Naive B cell (primary cell): ENCODE results near the gene USH1G. TPM values are rescaled to one million over a fixed set of nuclear protein-coding genes. Genes with fewer than 3 reads are reported as not detected.
A peak's percentile ranks its signal among the peaks of the same experiment; 100 is the strongest.
"Not testable (repeated sequence)": the region's sequence is repeated elsewhere in the genome, so short reads cannot be mapped to it uniquely, and the experiment has no call there.

Experiments used
- ATAC-seq, 2 donors: fragments of 150-1000 bp; cut with Tn5 transposase; 2 replicates each; pipeline ENCODE4 v1.10.0; 2021; ENCODE audit warnings: low read depth in 2 of 2, mild to moderate bottlenecking in 2 of 2, moderate library complexity in 2 of 2
- DNase-seq: peaks from one replicate; pipeline ENCODE4 v3.0.0; 2022
- H3K27ac Mint-ChIP-seq, 6 donors: one replicate each; pipeline ENCODE4 v1.8.0; 2020 to 2022; ENCODE audit warnings: mild to moderate bottlenecking in 6 of 6, mixed read lengths in 6 of 6, moderate library complexity in 5 of 6, inconsistent platforms in 2 of 6
- H3K27me3 Mint-ChIP-seq, 3 donors: one replicate each; pipeline ENCODE4 v1.8.0; 2021 to 2022; ENCODE audit warnings: mixed read lengths in 3 of 3, mild to moderate bottlenecking in 1 of 3
- H3K36me3 Mint-ChIP-seq, 2 donors: one replicate each; pipeline ENCODE4 v1.8.0; 2020 to 2022; ENCODE audit warnings: mixed read lengths in 2 of 2, inconsistent platforms in 1 of 2, mild to moderate bottlenecking in 1 of 2
- H3K4me1 Mint-ChIP-seq, 3 donors: one replicate each; pipeline ENCODE4 v1.8.0; 2020 to 2022; ENCODE audit warnings: mixed read lengths in 3 of 3, inconsistent platforms in 1 of 3, mild to moderate bottlenecking in 1 of 3, moderate library complexity in 1 of 3
- H3K4me3 Mint-ChIP-seq, 8 donors: one replicate each; pipeline ENCODE4 v1.8.0; 2020 to 2022; ENCODE audit warnings: mild to moderate bottlenecking in 8 of 8, mixed read lengths in 8 of 8, moderate library complexity in 8 of 8, inconsistent platforms in 2 of 8
- H3K9me3 Mint-ChIP-seq, 7 donors: one replicate each; pipeline ENCODE4 v1.8.0; 2020 to 2022; ENCODE audit warnings: mixed read lengths in 7 of 7, mild to moderate bottlenecking in 5 of 7, inconsistent platforms in 2 of 7, moderate library complexity in 1 of 7
- polyA plus RNA-seq, 6 donors: library from polyadenylated mRNA; unstranded; fragments of 300-500 nt; fragmentation: Illumina TruSeq; gene quantifications; one replicate each; pipeline ENCODE4 v1.2.3, GENCODE V29; 2021; ENCODE audit warnings: low read depth in 6 of 6

Gene USH1G
- polyA plus RNA-seq: not detected

DNA sequence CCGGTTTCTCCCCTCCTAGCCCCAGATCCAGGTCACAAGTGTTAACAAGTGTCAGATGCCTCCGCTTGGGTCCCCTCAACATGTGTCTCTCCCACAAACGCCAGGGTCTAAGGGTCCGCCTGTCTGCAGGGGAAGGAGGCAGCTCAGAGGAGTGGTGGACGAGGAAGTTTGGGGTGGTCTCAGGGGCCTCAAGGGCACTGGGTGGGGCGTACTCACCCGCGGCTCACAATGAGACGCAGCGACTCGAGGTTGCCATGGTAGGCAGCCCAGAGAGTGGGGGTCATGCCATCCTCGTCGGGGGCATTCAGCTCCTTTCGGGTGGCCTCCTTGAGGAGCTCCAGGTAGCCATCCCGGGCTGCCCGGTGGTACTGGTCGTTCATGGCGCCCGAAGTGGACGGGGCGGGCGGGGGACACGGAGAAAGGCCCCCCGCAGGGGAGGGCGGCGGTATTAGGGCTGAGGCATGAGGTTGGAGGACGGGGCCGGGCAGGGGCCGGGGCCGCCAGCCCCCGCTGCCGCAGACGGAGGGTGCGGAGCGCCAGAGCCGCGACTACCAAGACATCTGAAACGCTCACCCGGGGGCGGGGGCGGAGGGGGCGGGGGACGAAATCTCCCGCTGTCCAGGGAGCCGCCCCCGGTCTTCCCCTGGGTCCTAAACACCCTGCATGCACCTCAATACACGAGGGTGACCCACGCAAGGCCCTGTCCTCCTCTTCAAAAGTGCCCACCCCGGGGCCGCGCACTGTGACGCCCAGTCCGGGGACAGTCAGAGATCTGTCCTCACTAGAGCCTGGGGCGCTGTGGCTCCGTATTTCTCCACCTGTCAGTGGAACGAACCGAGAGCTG lies at the start of gene USH1G:
TSS of gene USH1G (minus strand) at position 562 of the 844 bp plus-strand sequence. CDS start at position 380, 182 bp downstream.
- no peaks in the 10 kb centered on the region for H3K36me3 Mint-ChIP-seq
- H3K9me3 Mint-ChIP-seq: peaks cover 0 to 2% (median 0%) of the 10 kb centered on the region in 7 donors
- peaks cover 32 to 94% (median 69%) of the 10 kb centered on the region in 3 donors for H3K27me3 Mint-ChIP-seq
- DNase-seq: no peak
- peaks cover 13 to 17% (median 17%) of the 10 kb centered on the region in 3 donors for H3K4me1 Mint-ChIP-seq
- H3K27ac Mint-ChIP-seq: peak within 1 kb of the TSS in 1 of 6 donors; percentile 70
- H3K4me3 Mint-ChIP-seq: peak within 1 kb of the TSS in 7 of 8 donors; percentile 64 to 85 (median 70)
- ATAC-seq: peak; percentile 43 to 44

DNA sequence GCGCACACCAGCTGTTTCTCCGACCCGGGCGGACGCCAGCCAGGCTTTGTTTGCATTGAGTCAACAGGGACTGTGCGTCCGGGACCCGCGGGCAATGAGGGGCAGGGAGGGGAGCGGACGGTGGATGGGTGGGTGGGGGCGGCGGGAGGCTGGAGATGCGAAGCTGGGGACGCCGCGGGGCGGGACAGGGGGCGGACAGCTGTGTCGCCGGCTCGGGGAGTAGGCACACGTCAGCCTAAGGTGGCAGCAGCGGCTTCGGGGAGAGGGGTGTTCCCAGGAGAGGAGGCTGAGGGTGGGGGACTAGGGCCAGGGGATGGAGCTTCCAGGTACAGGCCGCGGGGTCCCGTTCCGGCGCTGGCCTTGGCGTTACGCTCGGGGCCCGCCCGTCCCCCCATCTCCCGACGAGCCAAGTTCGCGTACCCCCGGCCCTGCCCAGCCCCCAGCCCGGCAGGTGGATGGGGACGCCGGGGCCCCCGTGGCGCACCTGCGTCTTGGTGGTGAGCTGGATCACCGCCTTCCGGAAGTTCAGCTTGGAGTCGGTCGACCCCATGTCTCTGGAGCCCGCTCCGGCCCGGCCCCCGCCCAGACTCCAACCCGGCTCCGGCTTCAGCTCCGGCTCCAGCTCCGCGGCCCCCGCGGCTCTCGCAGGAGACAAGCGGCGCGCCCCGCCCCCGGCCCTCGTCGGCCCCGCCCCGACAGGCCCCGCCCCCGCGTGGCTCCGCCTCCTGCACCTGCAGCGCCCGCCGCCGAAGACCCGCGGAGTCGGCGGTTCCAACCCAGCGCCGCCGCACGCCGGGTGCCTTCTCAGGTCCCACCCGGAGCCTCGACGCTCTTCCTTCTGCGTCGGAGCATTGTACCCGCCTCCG lies 49.3 kb upstream of the USH1G start, which contains the start of gene HID1:
TSS of gene HID1 (minus strand) at position 653 of the 866 bp plus-strand sequence. CDS start at position 550, 103 bp downstream.
- Mint-ChIP-seq H3K36me3 (no peaks in the 10 kb centered on the region), H3K9me3 (no peaks in the 10 kb centered on the region), H3K27me3 (peaks cover 7 to 50% (median 23%) of the 10 kb centered on the region in 3 donors), H3K27ac (peak within 1 kb of the TSS in 3 of 6 donors; percentile 39 to 70 (median 47)), H3K4me1 (peaks cover 7 to 14% (median 8%) of the 10 kb centered on the region in 3 donors), H3K4me3 (peak within 1 kb of the TSS; percentile 70 to 96 (median 87))
- peak; percentile 59 for DNase-seq
- peak; percentile 81 to 83 for ATAC-seq

DNA sequence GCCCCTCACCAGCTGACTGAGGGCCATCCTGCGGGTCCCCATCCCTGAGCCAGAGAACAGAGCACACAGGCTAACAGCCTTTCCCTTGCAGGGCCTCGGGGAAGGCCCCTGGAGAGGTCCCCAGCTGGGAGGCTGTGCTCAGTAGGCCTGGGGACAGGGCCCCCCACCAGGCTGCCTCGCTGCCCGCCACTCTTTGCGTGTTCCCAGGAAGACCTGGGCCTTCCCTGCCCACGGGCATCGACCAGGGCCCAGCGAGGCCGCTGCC lies 48.7 kb upstream of the USH1G start:
- no peaks in the 10 kb centered on the region for H3K9me3 Mint-ChIP-seq
- no peak for DNase-seq
- H3K4me3 Mint-ChIP-seq: peak overlapping the region; percentile 56 to 96 (median 82)
- peaks cover 6 to 47% (median 20%) of the 10 kb centered on the region in 3 donors for H3K27me3 Mint-ChIP-seq
- H3K36me3 Mint-ChIP-seq: no peaks in the 10 kb centered on the region
- H3K27ac Mint-ChIP-seq: no peak overlapping the region
- H3K4me1 Mint-ChIP-seq: peaks cover 7 to 14% (median 8%) of the 10 kb centered on the region in 3 donors
- ATAC-seq: no peak

DNA sequence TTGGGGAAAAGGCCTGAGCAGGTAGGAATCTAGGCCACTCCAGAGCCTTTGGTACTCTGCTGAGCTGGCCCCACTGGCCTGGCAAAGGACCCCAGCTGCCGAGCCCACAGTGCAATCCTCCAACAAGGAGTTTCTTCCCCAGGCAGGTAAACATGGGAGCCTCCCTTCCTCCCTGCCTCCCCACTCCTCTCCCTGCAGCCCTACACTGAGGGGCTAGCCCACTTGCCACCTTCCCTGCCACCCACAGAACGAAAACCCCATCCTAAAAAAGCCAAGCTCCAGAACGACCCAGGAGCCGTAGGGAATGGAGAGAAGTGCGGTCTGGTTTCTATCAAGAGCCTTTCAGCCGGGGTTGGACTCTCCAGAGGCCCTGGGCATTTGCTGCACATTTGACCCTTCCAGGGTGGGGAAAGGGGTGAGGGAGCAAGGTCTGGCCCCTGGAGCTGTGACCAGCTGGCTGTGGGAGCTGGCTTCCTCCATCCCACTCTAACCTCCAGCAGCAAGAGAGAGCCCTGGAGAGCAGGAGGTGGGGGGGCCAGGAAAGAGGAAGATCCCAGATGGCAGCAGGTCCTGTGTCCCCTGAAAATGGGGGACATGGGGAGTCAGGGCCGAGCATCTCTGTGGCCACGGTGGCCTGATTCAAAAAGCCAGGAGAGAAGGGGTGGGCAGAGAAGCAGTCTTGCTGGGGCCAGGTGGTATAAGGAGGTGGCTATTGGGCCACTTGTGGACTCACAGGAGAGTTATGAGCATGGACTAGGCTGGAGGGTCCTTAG lies 48.2 kb upstream of the USH1G start:
- Mint-ChIP-seq H3K27ac (peak overlapping the region in 1 of 6 donors; percentile 55), H3K27me3 (peaks cover 4 to 45% (median 16%) of the 10 kb centered on the region in 3 donors), H3K4me3 (peak overlapping the region; percentile 56 to 96 (median 82)), H3K9me3 (no peaks in the 10 kb centered on the region), H3K4me1 (peaks cover 7 to 14% (median 8%) of the 10 kb centered on the region in 3 donors), H3K36me3 (no peaks in the 10 kb centered on the region)
- no peak for DNase-seq
- no peak for ATAC-seq

DNA sequence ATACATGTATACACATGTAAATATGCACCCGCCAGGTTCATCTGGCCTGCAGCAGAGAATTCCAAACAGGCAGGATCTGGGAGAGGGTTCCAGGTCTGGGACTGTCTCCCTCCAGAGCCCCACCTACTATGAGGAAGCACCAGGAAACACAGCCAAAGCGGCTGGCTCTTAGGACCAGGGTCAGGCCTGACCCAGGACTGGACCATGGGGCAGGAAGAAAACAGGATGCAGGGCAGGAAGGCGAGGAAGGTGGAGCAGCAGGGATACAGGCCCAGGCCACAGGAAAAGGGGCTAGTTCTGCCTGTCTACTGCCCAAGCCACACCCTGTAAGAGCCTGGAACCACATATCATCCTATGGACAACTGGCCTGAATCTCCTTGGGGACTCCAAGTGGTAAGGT lies 47.3 kb upstream of the USH1G start:
- no peak overlapping the region for H3K27ac Mint-ChIP-seq
- H3K4me1 Mint-ChIP-seq: peaks cover 7 to 14% (median 8%) of the 10 kb centered on the region in 3 donors
- H3K9me3 Mint-ChIP-seq: no peaks in the 10 kb centered on the region
- H3K36me3 Mint-ChIP-seq: no peaks in the 10 kb centered on the region
- peaks cover 4 to 45% (median 17%) of the 10 kb centered on the region in 3 donors for H3K27me3 Mint-ChIP-seq
- H3K4me3 Mint-ChIP-seq: peak overlapping the region in 4 of 8 donors; percentile 59 to 82 (median 72)
- ATAC-seq: no peak
- DNase-seq: no peak

DNA sequence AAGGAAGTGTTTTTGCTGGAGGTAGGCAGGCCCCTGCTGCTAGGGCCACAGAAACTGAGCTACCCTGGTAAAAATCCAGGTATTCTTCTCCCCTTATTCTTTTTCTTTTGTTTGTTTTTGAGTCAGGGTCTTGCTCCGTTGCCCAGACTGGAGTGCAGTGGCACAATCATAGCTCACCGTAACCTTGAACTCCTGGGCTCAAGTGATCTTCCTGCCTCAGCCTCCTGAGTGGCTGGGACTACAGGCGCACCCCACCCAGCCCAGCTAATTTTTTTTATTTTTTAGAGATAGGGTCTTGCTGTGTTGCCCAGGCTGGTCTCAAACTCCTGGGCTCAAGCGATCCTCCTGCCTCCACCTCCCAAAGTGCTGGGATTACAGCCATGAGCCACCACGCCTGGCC lies 46.4 kb upstream of the USH1G start:
- H3K9me3 Mint-ChIP-seq, ATAC-seq, H3K4me3 Mint-ChIP-seq, DNase-seq, H3K36me3 Mint-ChIP-seq: not testable (repeated sequence)
- Mint-ChIP-seq H3K27ac (peak overlapping the region in 1 of 6 donors; percentile 10), H3K4me1 (peaks cover 7 to 14% (median 8%) of the 10 kb centered on the region in 3 donors), H3K27me3 (peaks cover 4 to 40% (median 19%) of the 10 kb centered on the region in 3 donors)

DNA sequence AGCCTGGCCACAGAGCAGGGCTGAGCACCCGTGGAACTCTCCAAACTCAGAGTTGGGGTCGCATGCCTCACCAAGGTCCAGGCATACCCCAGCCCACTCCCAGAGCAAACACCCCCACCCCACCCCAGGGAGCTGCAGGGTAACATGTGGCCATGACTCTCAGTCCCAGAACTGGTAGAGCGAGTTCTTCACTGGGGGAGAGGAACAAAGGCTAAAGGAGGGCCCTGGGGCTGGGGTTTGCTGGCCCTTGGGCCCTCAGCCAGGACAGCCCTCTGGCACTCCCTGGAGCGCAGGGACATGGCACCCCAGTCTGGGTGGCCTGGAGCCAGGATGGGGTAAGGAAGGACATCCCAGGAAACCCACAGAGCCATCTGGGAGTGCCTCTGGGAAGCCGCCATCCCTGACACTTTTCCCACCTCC lies 45.3 kb upstream of the USH1G start:
- Mint-ChIP-seq H3K27ac (peak overlapping the region in 1 of 6 donors; percentile 42), H3K27me3 (peaks cover 4 to 41% (median 21%) of the 10 kb centered on the region in 3 donors), H3K9me3 (no peaks in the 10 kb centered on the region), H3K4me3 (no peak overlapping the region), H3K4me1 (peaks cover 7 to 14% (median 8%) of the 10 kb centered on the region in 3 donors), H3K36me3 (no peaks in the 10 kb centered on the region)
- ATAC-seq (no peak), DNase-seq (no peak)

DNA sequence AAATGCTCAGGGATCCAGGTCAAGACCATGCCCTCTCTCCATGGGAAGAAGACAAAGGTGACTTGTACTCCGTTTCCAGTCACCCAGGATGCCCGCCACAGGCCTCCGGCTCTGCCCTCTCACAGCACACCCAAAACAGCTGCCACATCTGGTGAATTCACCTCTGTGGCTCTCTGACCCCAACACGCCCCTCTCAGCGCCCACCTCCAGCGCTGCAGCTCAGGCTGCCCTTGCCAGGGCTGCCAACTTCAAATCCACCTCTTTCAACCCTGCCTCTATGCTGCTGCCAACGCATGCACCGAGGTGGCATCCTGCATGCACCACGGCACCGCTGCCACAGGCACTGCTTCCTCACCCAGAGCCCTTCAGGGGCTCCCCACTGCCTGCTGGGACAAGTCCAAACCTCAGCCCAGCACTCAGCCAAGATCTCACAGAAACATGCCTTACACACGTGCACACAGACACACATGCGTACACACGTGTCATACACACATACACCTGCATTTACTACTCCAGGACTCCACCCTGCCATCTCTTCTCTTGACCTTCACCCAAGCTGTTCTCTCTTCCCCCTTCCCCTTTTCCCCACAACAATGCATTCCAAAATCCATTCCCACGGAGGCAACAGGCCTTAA lies 42.0 kb upstream of the USH1G start:
- Mint-ChIP-seq H3K27me3 (peaks cover under 1 to 28% (median 18%) of the 10 kb centered on the region in 3 donors), H3K4me1 (peaks cover 3 to 5% (median 4%) of the 10 kb centered on the region in 3 donors), H3K27ac (peak overlapping the region in 2 of 6 donors; percentile 3 to 90), H3K4me3 (no peak overlapping the region), H3K9me3 (no peaks in the 10 kb centered on the region), H3K36me3 (no peaks in the 10 kb centered on the region)
- no peak for ATAC-seq
- no peak for DNase-seq

DNA sequence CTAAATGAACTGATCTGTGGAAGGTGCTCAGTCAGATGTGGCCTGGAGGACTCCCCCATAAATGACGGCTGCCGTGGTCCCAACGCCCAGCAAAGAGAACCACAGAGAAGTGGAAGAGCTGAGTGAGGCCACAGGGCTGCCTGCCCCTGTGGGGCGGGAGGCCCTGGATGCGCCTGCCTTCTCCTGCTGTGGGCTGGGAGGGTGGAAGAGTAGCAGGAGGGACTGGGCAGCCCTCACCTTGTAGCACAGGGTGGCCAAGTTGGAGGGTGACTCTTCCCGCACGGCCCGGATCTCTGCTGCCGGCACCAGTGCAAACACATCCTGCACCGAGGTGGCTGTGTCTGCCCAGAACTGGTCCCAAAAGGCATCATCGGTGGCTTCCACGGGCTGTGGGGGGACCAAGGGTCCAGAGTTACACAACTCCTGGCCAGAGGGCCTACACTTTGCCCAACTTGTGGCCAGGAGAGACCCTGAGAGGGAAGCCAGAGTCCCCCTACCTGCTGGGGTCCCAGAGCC lies 41.2 kb upstream of the USH1G start:
- H3K4me3 Mint-ChIP-seq: no peak overlapping the region
- H3K36me3 Mint-ChIP-seq: no peaks in the 10 kb centered on the region

DNA sequence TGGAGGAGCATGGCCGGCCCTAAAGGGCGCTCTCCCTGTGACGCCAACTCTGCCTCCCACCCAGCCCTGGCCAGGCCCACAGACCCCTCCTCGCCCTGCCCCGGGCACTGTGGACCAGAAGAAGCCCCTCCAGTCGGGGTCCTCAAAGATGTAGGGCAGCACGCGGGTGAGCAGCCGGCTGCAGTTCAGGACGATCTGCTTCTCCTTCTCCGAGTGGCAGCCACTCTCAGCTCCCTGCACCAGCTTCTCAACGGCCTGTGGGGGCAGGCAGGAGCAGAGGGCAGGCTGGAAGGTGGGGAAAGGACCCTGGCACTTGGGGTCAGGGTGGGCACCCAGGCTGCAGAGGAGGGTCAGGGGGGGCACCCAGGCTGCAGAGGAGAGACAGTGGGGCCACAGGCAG lies 40.6 kb upstream of the USH1G start:
- DNase-seq (no peak), ATAC-seq (no peak)
- no peaks in the 10 kb centered on the region for H3K9me3 Mint-ChIP-seq
- H3K27me3 Mint-ChIP-seq: peaks cover 0 to 36% (median 31%) of the 10 kb centered on the region in 3 donors
- no peak overlapping the region for H3K27ac Mint-ChIP-seq
- H3K4me3 Mint-ChIP-seq: no peak overlapping the region
- no peaks in the 10 kb centered on the region for H3K36me3 Mint-ChIP-seq
- peaks cover 3 to 8% (median 5%) of the 10 kb centered on the region in 3 donors for H3K4me1 Mint-ChIP-seq

More for the DNA sequence above, 41.2 kb upstream of the USH1G start:
- H3K4me1 Mint-ChIP-seq: peaks cover 3 to 5% (median 5%) of the 10 kb centered on the region in 3 donors
- DNase-seq (no peak), ATAC-seq (no peak)
- peaks cover 0 to 33% (median 26%) of the 10 kb centered on the region in 3 donors for H3K27me3 Mint-ChIP-seq
- no peaks in the 10 kb centered on the region for H3K9me3 Mint-ChIP-seq
- no peak overlapping the region for H3K27ac Mint-ChIP-seq

DNA sequence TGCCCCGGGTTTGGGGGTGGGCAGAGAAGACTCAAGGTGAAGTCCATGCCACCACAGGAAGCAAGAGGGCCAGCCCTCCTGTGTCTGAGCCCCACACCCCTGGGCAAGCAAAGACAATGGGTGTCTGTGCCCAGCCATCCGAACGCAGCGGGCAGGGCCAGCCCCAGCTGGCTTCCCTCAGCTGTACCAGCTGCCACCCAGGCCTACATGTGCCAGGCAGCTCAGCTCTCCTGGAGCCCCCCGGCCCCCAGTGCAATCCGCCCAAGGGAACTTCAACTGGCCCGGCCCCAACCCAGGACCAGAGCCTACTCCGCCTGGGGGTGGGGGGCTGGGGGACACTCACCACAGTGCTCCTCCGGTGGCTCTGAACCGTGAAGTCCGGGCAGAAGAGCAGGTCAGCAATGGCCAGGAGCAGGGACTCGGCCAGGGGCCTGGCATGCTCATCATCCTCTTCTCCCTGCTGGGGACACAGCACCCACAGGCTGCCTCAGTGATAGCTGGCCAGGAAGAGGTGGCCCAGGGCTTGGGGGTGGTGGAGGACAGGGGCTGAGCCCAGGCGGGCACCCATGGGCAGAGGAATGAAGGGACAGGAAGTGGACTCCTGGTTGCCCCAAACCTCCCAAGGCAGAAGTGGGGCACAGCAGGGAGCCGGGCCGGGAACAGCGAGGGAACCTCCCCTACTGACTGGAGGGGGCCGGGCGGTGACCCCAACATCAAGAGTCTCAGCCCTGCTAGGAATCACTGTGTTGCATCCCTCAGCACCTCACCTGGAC lies 39.8 kb upstream of the USH1G start:
- ATAC-seq: no peak

More for the DNA sequence above, 39.8 kb upstream of the USH1G start:
- H3K4me3 Mint-ChIP-seq: peak overlapping the region in 1 of 8 donors; percentile 37
- DNase-seq: no peak
- H3K9me3 Mint-ChIP-seq: no peaks in the 10 kb centered on the region
- no peaks in the 10 kb centered on the region for H3K36me3 Mint-ChIP-seq
- peak overlapping the region in 1 of 6 donors; percentile 16 for H3K27ac Mint-ChIP-seq
- peaks cover 3 to 8% (median 5%) of the 10 kb centered on the region in 3 donors for H3K4me1 Mint-ChIP-seq
- peaks cover 0 to 40% (median 31%) of the 10 kb centered on the region in 3 donors for H3K27me3 Mint-ChIP-seq
